Embryonic facial prominence (tissue), 1 donor: Measurements from ENCODE around the gene SLC5A2.
"Not testable (repeated sequence)": the region's sequence is repeated elsewhere in the genome, so short reads cannot be mapped to it uniquely, and the experiment has no call there.

Source experiments
- DNase-seq: peaks from one replicate; pipeline ENCODE4 v3.0.0-alpha.2; 2016; ENCODE audit errors: extremely low spot score

The SLC5A2 gene

DNA sequence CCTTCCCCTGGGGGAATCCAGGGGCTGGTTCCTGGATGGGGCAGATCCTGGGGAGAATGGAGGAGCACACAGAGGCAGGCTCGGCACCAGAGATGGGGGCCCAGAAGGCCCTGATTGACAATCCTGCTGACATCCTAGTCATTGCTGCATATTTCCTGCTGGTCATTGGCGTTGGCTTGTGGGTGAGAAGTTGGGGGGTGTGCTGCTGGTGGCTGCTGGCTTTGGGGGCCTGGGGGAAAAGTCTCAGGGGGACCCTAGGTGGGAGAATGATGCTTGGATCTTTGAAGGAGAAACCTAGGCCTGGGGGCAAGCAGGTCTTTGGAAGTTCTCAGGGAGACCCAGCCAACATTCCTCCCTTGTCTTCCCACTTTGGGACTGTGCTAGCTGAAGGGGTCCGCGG lies at the start of gene SLC5A2:
Gene SLC5A2 (plus strand): TSS at position 43 of the 400 bp plus-strand sequence. CDS start 14 bp downstream, at position 57.
- no peak for DNase-seq

DNA sequence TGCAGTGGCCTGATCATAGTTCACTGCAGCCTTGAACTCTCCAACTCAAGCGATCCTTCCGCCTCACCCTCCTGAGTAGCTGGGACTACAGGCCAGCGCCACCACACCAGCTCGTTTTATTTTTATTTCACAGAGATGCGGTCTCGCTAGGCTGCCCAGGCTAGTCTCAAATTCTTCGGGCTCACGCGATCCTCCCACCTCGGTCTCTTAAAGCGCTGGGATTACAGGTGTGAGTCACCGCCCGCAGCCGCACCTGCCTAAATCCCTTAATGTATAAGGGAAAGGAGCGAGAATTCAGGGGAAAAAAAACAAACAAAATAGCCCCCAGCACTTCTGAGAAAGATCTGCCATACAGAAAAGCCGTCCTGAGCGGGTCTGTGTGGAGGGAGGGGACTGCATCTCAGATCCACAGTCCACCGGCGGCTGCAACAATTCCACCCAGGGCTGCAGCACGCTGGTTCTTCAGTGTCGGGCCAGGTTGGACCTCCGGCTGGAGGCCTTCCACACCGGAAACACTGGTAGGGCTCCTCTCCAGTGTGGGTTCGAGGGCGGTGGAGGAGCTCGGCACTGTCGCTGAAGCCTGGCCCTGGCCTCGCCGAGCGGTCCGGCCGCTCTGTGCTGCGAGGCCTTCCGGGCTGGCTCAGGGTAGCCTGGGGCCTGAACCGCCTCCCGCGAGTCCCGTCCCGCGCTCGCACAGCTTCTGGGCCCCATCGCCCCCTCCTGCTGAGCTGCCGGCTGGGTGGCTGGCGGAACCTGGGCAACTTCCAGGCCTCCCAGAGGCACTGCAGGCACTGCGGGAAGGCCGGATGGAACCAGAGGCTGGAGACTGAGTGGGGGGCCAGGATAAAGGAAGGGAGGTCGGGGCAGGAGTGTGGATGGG lies 47.3 kb upstream of the SLC5A2 start:
- DNase-seq, result no peak

DNA sequence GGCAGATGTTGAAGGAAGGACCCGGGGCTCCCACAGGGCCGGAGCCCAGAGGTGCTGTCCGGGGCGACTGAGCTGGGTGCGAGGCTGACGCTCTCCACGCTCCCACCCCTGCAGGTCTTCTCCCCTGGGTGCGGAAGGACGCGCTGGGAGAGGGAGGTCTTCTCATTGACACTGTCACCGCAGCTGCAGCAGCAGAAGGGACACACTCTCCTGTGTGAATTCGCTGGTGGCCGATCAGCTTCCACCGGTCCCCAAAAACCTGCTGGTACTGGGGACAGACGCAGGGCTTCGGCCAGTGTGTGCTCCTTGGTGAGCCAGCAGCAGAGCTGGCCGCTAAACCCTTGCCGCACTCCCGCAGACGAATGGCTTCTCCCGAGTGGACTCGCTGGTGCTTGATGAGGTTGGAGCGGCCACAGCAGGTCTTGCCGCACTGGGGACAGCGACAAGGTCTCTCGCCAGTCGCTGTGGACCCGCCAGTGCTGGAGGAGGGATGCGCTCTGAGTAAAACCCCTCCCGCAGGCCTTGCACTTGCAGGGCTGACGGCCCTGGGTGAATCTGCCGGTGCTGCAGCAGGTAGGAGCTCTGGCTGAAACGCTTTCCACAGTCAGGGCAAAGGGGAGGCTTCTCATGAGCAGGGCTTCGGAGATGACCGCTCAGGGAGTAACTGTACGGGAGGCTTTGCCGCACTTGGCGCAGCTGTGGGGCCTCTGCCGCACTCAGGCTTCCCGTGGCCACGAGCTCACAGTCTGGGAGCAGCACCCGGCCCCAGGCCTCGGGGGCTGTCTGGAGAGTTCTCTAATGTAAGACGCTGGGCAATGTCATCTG lies 46.5 kb upstream of the SLC5A2 start:
- no peak for DNase-seq

DNA sequence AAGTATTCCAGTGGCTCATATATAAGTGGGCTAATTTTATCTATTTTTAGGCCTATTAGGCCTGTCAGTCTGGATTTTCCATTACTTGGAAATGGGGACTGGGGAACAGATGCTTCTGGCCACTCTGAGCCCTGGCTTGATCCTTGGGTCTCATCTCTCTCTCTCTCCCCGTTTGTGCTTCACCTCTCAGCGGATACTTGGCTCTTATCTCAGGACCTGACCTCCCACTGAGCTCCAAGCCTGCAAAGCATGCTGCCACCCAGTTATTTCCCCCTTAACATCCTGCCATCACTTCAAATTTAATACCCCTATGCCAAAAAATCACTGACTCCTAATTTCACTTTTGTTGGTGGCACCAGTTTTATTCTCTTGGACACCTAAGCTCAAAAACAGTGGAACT lies 44.5 kb upstream of the SLC5A2 start:
- DNase-seq, result no peak

DNA sequence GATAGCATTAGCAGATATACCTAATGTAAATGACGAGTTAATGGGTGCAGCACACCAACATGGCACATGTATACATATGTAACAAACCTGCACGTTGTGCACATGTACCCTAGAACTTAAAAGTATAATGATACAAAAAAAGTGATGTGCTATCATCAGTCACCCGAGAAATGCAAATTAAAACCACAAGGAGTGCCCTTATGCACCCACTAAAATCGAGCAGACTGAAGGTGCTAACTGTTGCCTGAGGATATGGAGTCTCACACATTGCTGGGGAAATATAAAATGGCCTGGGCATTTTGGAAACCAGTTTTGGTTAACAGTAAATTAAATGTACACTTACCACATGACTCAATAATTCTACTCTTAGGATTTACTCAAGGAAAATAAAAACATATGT lies 43.9 kb upstream of the SLC5A2 start:
- DNase-seq, result not testable (repeated sequence)

DNA sequence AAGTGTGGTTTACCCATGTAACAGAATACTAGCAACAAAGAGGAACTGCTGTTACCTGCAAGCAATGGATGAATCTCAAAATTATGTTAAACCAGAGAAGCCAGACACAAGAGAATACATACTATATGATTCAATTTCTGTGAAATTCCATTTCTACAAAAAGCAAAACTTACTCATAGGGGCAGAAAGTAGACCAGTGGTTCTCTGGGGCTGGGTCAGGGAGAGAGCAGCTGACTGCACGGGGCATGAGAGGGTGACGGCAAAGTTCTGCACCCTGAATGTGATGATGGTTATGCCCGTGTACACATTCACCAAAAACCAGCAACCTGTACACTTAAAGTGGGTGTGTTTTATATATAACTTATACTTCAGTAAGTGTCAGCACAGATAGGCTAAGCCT lies 43.4 kb upstream of the SLC5A2 start:
- no peak for DNase-seq

DNA sequence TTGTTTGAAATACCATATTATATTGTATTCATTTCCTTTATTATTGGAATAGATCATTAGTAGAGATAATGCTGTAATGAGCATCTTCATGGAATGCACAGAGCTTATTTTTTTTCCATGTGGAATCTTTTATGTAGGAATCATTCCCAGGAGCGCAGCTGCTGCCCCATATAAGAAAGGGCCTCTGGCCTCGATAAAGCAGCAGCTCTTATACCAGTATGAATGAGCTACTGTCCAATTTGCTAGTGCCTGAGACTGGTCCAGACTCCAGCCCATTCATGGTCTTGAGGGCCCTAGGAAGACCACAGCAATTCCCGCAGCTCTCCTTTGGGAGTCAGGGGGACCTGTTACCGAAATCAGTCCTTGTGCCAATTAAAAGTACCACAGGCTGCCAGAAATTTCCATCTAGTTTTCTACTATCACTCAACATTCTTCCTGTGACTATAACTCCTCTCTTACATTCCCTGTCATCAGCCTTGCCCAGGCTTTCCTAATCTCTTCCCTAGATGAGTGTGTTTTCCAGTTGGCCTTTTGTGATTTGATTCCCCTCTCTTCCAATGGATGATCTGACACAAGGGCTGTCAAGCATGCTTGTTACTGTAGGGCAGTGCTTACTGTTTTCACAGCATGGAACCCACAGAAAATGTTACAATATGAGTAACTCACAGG lies 42.3 kb upstream of the SLC5A2 start:
- no peak for DNase-seq

DNA sequence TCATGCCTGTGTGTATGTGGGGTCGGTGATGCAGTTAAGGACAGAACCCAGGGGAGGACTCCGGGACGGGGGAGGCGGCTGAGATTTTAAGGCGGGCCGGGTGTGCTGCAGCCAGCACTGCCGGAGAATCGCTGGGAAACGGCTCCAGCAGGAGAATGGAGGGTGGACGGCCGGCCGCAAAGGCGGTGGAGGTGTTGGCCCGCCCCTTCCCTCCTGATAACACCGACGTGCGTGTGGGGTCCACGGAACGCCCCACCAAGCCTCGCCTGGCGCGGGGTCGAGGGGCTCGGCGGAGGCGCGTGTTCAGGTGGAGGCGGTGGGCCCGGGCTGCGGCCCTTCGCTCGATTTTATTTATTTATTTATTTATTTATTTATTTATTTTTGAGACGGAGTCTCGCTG lies 41.0 kb upstream of the SLC5A2 start:
- no peak for DNase-seq

DNA sequence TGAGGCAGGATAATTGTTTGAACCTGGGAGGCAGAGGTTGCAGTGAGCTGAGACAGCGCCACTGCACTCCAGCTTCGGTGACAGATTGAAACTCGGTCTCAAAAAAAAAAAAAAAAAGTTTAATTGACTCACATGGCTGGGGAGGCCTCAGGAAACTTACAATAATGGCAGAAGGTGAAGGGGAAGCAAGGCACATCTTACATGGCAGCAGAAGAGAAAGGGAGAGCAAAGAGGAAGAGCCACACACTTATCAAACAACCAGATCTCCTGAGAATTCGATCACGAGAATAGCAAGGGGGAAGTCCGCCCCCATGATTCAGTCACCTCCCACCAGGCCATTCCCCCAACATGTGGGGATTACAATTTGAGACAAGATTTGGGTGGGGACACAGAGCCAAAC lies 37.0 kb upstream of the SLC5A2 start:
- not testable (repeated sequence) for DNase-seq

DNA sequence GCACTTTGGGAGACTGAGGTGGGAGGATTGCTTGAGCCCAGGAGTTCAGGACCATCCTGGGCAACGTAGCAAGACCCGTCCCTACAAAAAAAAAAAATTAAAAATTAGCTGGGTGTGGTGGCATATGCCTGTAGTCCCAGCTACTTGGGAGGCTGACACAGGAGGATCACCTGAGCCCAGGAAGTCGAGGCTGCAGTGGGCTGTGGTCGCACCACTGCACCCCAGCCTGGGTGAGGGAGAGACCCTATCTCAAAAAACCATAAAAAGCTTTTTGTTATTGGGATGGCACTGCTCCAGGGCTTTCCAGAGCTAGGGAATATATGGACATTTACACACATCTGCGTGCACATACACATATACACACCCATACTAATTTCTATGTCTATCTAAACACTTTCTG lies 31.7 kb upstream of the SLC5A2 start:
- DNase-seq, result no peak

DNA sequence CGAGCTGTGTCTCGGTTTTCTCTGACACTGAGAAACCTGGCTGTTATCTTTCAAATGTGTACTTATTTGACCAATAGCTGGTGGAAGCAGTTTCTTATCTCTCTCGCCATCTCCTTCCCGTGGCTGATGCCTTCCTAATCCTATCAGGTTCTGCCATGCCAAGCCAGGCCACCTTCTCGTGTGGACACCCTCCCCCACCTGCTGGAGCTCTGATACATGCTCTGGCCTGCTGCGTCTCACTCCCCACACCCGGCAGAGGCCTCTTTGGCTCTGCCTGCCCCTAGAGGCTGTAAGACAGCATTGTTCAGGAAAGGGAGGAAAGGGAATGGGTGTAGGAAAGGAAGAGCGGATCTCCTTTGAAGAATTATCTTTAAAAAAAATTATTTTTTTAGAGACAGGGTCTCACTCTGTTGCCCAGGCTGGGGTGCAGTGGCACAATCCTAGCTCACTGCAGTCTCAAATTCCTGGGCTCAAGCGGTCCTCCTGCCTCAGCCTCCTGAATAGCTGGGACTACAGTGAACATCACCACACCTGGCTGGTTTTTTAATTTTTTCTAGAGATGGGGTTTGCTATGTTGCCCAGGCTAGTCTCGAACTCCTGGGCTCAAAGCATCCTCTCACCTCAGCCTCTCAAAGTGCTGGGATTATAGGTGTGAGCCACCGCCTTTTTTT lies 31.1 kb upstream of the SLC5A2 start:
- DNase-seq, result no peak

DNA sequence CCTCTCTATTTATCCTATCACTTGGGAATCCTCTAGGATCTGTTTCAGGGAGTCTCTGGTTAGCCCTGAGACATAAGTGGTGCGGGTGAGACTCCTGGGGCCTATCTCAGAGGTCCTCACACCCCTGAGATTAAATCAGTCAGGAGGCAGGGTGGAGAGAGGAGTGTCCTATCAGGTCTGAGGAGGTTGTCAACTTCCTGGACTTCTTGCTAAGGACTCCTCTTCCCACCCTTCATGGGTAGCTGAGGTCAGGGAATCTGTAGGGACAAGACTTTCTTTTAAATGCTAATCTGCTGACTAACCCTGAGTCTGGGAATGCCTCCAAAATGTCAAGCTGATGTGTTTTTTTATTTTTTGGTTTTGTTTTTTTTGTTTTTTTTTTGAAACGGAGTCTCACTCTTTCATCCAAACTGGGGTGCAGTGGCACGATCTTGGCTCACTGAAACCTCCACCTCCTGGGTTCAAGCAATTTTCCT lies 30.3 kb upstream of the SLC5A2 start:
- no peak for DNase-seq

DNA sequence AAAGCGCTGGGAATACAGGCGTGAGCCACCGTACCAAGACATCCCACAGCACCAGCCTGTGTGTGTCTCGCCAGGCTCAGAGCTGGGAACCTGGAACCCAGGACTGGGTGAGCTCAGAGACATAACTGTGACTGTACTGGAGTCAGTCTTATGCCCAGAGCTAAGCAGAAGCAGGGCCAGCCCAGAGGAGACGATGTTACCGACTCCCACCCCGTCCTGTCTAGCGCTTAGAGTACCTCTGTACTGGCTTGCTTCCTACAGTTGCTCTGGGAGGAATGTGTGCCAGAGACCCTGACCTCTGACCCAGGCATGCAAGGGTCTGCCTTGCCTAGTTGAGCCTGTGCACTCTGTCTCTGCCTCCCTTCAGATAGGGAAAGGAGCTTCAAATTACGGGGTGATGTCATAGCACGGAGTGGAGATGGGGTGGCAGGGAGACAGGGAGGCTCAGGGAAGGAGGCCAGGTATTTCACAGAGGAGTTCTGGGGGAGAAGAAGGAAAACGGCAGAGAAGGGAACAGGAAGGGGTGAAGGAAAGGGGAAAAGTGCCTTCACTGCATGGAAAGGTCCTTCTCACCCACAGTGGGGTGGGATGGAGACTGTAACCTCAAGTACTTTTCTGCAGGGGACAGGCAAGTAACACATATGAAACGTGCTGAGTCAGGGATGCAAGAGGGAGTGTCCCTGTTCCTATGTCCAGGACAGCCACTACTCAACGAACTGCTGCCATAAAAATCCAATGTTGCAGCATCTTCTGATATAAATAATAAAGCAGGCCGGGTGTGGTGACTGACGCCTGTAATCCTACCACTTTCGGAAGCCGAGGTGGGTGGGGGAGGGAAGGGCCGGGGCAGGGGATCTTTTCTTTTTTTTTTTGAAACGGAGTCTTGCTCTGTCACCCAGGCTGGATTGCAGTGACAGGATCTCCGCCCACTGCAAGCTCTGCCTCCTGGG lies 29.4 kb upstream of the SLC5A2 start:
- no peak for DNase-seq

DNA sequence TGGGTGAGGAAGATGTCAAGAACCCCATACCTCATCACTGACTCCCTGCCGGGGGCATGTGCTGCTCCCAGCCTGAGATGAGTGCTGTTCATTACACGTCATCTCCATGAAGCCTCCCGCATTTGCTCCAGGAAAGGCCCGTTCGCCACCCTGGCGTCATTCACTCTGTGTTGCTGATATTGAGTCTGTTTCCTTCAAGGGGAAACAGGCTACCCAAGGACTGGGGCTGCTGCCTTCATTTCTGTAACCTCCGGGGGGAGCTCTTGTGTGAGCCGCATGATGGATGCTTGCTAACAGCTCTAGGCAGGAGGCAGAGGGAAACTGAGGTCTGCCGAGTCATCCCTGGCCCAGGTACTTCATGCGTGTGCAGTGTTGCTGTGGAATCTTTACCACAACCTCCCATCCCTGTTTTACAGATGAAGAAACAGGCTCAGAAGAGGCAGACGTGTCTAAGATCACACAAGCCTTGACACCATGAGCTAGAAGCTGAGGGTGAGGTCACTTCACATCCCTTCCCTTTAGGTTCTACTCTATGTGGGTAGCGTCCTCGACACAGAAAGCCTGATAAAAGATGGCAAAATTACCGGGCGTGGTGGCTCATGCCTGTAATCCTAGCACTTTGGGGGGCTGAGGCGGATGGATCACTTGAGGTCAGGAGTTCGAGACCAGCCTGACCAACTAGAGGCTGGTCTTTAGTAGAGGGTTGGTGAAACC lies 27.2 kb upstream of the SLC5A2 start:
- DNase-seq, result no peak

DNA sequence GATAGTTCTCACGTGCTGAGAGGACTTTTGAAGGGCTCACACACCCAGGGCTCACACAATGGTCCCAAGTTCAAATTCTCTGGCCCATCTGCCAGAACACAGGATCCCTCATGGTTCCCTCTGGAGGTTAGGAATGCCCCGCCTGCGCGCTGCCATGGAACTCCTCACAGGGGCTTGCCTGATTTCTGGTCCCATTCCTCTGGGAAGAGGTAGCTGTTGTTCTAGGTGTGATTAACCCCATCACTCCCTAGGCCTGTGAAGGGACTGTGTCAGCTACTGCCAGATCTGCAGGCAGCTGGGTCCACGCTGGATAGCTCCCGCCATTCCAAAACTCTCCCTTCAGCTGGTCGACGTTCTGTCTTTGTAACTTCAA lies 25.9 kb upstream of the SLC5A2 start:
- DNase-seq, result no peak

DNA sequence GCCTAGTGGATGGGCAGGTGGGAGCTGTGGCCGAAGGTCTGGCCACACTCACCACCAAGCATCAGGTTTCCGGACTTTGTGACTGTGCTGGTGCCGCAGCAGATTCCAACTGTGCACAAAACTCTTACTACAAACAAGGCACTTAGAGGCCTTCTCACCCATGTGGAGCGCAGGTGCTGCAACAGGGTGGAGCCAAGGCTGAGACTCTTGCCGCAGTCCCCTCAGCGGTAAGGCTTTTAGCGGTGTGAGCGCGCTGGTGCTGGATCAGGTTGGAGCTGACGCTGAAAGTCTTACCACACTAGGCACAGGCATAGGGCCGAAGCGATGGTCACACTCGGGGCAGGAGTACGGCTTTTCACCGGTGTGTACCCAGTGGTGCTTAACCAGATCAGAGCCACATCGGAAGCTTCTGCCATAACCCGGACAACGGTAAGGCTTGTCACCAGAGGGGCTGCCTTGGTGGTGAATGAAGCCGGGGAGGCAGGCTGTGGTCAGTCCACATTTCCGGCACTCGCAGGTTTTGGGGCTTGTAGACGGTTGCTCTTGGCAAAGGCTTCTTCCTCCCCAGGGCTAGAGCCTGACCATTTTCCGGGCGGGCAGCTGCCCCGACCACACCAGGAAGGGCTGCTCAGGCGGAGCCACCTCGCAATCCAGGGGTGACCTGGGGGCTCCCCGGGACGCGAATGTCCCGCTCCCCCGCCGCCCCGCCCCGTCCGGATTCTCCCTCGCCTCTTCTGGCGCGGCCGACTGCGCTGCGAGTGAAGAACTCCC lies 24.7 kb upstream of the SLC5A2 start:
- no peak for DNase-seq

DNA sequence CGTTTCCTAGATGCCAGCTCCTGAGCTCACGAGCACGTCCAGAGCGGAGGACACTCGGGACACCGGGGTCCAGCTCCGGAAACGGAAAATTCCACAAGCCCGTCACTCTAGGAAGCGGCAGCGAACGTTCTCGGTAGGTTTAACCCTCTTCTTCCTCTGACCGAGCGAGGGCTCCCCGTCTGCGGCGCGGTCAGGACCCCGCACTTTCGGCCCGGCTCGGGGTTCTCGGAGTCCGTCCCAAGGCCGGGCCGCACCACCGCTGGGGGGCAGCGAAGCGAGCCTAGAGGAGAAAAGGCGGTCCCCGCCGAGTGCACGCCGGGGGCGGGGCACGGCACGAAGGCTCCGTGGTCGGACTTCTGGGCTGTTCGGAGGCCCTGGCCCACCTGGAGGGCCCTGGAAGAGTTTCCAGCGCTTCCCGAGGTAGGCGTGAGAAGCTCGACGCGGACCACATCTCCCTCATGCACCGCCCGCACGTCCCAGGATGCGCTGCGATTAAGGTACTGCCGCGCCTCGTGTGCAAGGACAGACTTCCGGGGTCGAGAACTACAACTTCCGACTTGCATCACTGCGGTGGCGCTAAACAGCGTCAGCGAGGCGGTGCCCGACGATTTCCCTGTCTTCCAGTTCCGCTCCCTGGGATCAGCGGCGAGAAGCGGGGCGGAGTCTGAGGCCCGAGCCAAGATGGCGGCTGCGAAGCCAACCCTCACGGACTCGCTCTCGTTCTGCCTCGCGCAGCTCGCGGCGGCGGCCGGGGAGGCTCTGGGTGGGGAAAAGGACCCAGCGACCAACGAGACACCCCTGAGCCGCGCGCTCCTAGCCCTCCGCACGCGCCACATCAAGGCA lies 23.9 kb upstream of the SLC5A2 start, which contains the start of gene ARMC5:
Gene ARMC5 (plus strand): TSS at position 658 of the 843 bp plus-strand sequence. CDS start 24 bp downstream, at position 682.
- DNase-seq, result peak; percentile 98
